Caco-2 (cell line): Measurements from ENCODE around the gene PDGFA. TPM values are rescaled to one million over a fixed set of nuclear protein-coding genes. Genes with fewer than 3 reads are reported as not detected.

Experiments
- BruUV-seq: library from RNA; stranded (reverse); fragments of 400-500 nt; replicated peaks from 2 replicates; lab custom pipeline; 2021; lab: Mats Ljungman, UMichigan
- CTCF ChIA-PET: fragments of 300-600 bp; sonication (Branson Sonifier 250); formaldehyde crosslinking; loops from one replicate; lab custom pipeline; 2022; ENCODE audit warnings: antibody characterized with exemption; lab: Charles Lee
- POLR2A ChIA-PET: fragments of 300-600 bp; sonication (Branson Sonifier 250); formaldehyde crosslinking; loops from one replicate; lab custom pipeline; 2022; ENCODE audit warnings: antibody characterized with exemption; lab: Charles Lee
- DNase-seq, 2 experiments: peaks; one replicate each; pipeline versions ENCODE4 v3.0.0 to v3.0.0-alpha.2; 2020 to 2022
- H3K27me3 ChIP-seq: replicated peaks from 2 replicates; pipeline ENCODE4 v1.6.0; 2011; ENCODE audit warnings: low read length; ENCODE audit not compliant: control insufficient read depth, insufficient read depth
- H3K36me3 ChIP-seq: 2 replicates; pipeline ENCODE4 v1.5.1; 2011; ENCODE audit warnings: low read length; ENCODE audit not compliant: control insufficient read depth, insufficient read depth
- H3K4me1 ChIP-seq: fragments of 250-450 bp; sonication (Bioruptor Pico); 2 replicates; pipeline ENCODE4 v1.5.1; 2020; ENCODE audit warnings: mild to moderate bottlenecking
- H3K4me3 ChIP-seq: 2 replicates; pipeline ENCODE4 v1.5.1; 2011; ENCODE audit warnings: low read depth, mild to moderate bottlenecking, control low read depth, low read length
- H3K9me3 ChIP-seq: fragments of 250-450 bp; sonication (Bioruptor Pico); 2 replicates; pipeline ENCODE4 v1.5.1; 2020; ENCODE audit warnings: mild to moderate bottlenecking, moderate library complexity
- H3K27ac Mint-ChIP-seq: one replicate; pipeline ENCODE4 v1.8.0; 2022; ENCODE audit warnings: mixed read lengths; ENCODE audit not compliant: unreplicated experiment
- H3K27me3 Mint-ChIP-seq: one replicate; pipeline ENCODE4 v1.8.0; 2022; ENCODE audit warnings: mixed read lengths; ENCODE audit not compliant: insufficient read depth, unreplicated experiment
- H3K36me3 Mint-ChIP-seq: one replicate; pipeline ENCODE4 v1.8.0; 2022; ENCODE audit warnings: mild to moderate bottlenecking, mixed read lengths; ENCODE audit not compliant: insufficient read depth, unreplicated experiment
- H3K4me1 Mint-ChIP-seq: one replicate; pipeline ENCODE4 v1.8.0; 2022; ENCODE audit warnings: low read depth, mixed read lengths; ENCODE audit not compliant: unreplicated experiment
- H3K4me3 Mint-ChIP-seq: one replicate; pipeline ENCODE4 v1.8.0; 2022; ENCODE audit warnings: mild to moderate bottlenecking, moderate library complexity, mixed read lengths; ENCODE audit not compliant: unreplicated experiment
- H3K9me3 Mint-ChIP-seq: one replicate; pipeline ENCODE4 v1.8.0; 2022; ENCODE audit warnings: mixed read lengths; ENCODE audit not compliant: unreplicated experiment
- CTCF ChIP-seq, 2 experiments: fragments of 200-600 bp in 1 of 2; IDR thresholded peaks; 1 replicate in 1 of 2; 2 replicates in 1 of 2; pipeline versions ENCODE4 v1.5.1 to v1.8.0; 2011 to 2022; ENCODE audit warnings: antibody characterized with exemption in 1 of 2, control low read depth in 1 of 2, inconsistent platforms in 1 of 2, low read depth in 1 of 2, low read length in 1 of 2, mild to moderate bottlenecking in 1 of 2, moderate library complexity in 1 of 2; ENCODE audit not compliant: insufficient read depth in 1 of 2, severe bottlenecking in 1 of 2, unreplicated experiment in 1 of 2
- intact Hi-C: fragments of 100-400 bp; cut with micrococcal nuclease; formaldehyde crosslinking; loops from one replicate; pipeline ENCODE4 v1.10.0; 2022; ENCODE audit not compliant: unreplicated experiment
- total RNA-seq: library from RNA; stranded (reverse); gene quantifications from 2 replicates; pipeline ENCODE4 v1.2.3, GENCODE V29; 2022

PDGFA gene
- total RNA-seq, 1 experiment from 2014 or later: 78.5 TPM

GRCh38 chr7:567305-567883, 47.7 kb upstream of the PDGFA start:
- H3K9me3 Mint-ChIP-seq: no peaks in the 10 kb centered on the region
- no TSS peak for BruUV-seq
- intact Hi-C loops: no loop called here

DNA sequence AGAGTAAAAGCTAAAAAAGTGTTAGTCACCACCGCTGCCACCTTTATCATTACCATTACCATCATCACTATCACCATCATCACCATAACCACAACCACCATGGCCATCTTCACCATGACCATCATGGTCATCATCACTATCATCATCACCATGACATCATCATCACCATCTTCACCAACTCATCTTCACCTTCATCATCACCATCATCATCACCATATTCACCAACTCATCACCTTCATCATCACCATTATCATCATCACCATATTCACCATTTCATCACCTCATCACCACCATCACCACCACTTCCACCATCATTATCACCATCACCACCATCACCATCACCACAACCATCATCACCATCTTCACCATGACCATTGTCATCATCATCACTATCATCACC, 46.5 kb upstream of the PDGFA start:
- CTCF ChIA-PET: no interaction called here
- Mint-ChIP-seq H3K27ac (no peak overlapping the region), H3K9me3 (no peaks in the 10 kb centered on the region), H3K27me3 (no peaks in the 10 kb centered on the region), H3K36me3 (peaks cover 9% of the 10 kb centered on the region), H3K4me3 (no peak overlapping the region), H3K4me1 (no peaks in the 10 kb centered on the region)
- BruUV-seq: no TSS peak
- H3K36me3 ChIP-seq: no peaks in the 10 kb centered on the region
- no peak for TF ChIP-seq CTCF (IDR thresholded peaks at IDR 0.05; ENCODE audit: insufficient read depth in 1 of 2, low read depth in 1 of 2, low read length in 1 of 2, severe bottlenecking in 1 of 2, unreplicated experiment in 1 of 2)
- POLR2A ChIA-PET: no interaction called here
- no peak overlapping the region for H3K4me3 ChIP-seq
- intact Hi-C loops: no loop called here
- no peaks in the 10 kb centered on the region for H3K27me3 ChIP-seq
- no peaks in the 10 kb centered on the region for H3K9me3 ChIP-seq
- no peak for DNase-seq
- no peaks in the 10 kb centered on the region for H3K4me1 ChIP-seq

More at GRCh38 chr7:567305-567883, 47.7 kb upstream of the PDGFA start:
- Mint-ChIP-seq H3K27me3 (no peaks in the 10 kb centered on the region), H3K27ac (no peak overlapping the region), H3K36me3 (peaks cover 5% of the 10 kb centered on the region), H3K4me3 (no peak overlapping the region), H3K4me1 (no peaks in the 10 kb centered on the region)
- no peak overlapping the region for H3K4me3 ChIP-seq
- H3K36me3 ChIP-seq: no peaks in the 10 kb centered on the region
- no peaks in the 10 kb centered on the region for H3K9me3 ChIP-seq
- ChIA-PET CTCF (no interaction called here), POLR2A (no interaction called here)
- TF ChIP-seq CTCF (IDR thresholded peaks at IDR 0.05; ENCODE audit: insufficient read depth in 1 of 2, low read depth in 1 of 2, low read length in 1 of 2, severe bottlenecking in 1 of 2, unreplicated experiment in 1 of 2): no peak
- no peak for DNase-seq
- H3K27me3 ChIP-seq: no peaks in the 10 kb centered on the region
- H3K4me1 ChIP-seq: no peaks in the 10 kb centered on the region

DNA sequence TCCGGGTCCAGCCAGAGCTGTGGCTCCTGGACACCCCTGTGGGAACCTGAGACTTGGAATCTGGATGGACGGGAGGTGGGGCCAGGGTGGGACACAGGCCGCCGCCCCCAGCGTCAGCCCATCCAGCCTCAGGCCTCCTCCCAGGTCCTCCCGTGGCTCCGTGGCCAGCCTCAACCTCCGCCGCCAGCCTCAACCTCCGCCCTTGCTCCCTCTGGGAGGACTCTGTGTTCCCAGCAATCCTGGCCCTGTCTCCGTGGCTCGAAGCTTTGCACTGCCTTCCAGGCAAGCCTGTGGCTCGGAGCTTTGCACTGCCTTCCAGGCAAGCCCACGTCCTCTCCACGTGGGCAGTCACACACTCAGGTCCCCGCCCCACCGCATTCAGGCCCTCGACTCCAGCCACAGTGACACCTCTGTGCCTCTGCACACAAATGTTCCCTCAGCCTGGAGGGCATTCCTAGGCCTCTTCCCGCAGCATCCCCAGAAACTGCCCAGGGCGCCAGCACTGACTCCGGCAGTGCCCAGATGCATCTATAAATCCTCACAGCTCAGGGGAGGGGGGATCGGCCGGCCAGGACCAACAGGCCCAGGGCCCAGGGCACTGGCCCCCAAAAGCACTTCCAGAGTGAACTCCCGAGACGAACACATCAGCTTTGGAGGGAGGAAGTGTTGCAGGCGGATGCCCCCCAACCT, 44.7 kb upstream of the PDGFA start:
- Histone ChIP-seq H3K4me1 (no peaks in the 10 kb centered on the region), H3K27me3 (no peaks in the 10 kb centered on the region), H3K36me3 (no peaks in the 10 kb centered on the region), H3K4me3 (no peak overlapping the region), H3K9me3 (no peaks in the 10 kb centered on the region)
- DNase-seq: no peak
- Mint-ChIP-seq H3K27me3 (no peaks in the 10 kb centered on the region), H3K9me3 (no peaks in the 10 kb centered on the region), H3K4me1 (no peaks in the 10 kb centered on the region), H3K27ac (no peak overlapping the region), H3K36me3 (peaks cover 13% of the 10 kb centered on the region), H3K4me3 (no peak overlapping the region)
- ChIA-PET CTCF (no interaction called here), POLR2A (no interaction called here)
- no peak for TF ChIP-seq CTCF (IDR thresholded peaks at IDR 0.05; ENCODE audit: insufficient read depth in 1 of 2, low read depth in 1 of 2, low read length in 1 of 2, severe bottlenecking in 1 of 2, unreplicated experiment in 1 of 2)
- intact Hi-C loops: no loop called here
- BruUV-seq: no TSS peak
